CD4-positive, alpha-beta T cell treated with Interleukin-4 for 4 hours (primary cell): ENCODE measurements around the gene GAL3ST1.
"Not testable (repeated sequence)": the region's sequence is repeated elsewhere in the genome, so short reads cannot be mapped to it uniquely, and the experiment has no call there.

Experiments used
- DNase-seq: peaks from one replicate; pipeline ENCODE4 v3.0.0-alpha.2; 2020

The GAL3ST1 gene

GRCh38 chr22:30564045-30564760 lies 10.3 kb downstream of the GAL3ST1 start:
- no peak for DNase-seq

- no peak for DNase-seq
Measured at GRCh38 chr22:30562366-30562765, 12.1 kb downstream of the GAL3ST1 start.

- DNase-seq, result no peak
Measured at GRCh38 chr22:30561402-30562189, 12.9 kb downstream of the GAL3ST1 start.

- DNase-seq, result not testable (repeated sequence)
Measured at GRCh38 chr22:30560643-30561202, 13.7 kb downstream of the GAL3ST1 start.

GRCh38 chr22:30559889-30560288 lies 14.6 kb downstream of the GAL3ST1 start:
- DNase-seq, result no peak

- DNase-seq, result no peak
Measured at GRCh38 chr22:30557243-30557642, 17.2 kb downstream of the GAL3ST1 start.

- no peak for DNase-seq
Measured at GRCh38 chr22:30556388-30556787, 18.1 kb downstream of the GAL3ST1 start.

GRCh38 chr22:30555282-30556210 lies 18.9 kb downstream of the GAL3ST1 start:
- DNase-seq, result no peak

GRCh38 chr22:30553971-30554370 lies 20.5 kb downstream of the GAL3ST1 start:
- no peak for DNase-seq

GRCh38 chr22:30552719-30553118 lies 21.7 kb downstream of the GAL3ST1 start:
- no peak for DNase-seq

GRCh38 chr22:30551813-30552212 lies 22.7 kb downstream of the GAL3ST1 start:
- DNase-seq, result not testable (repeated sequence)

GRCh38 chr22:30547188-30547587 lies 27.3 kb downstream of the GAL3ST1 start:
- DNase-seq, result no peak

- no peak for DNase-seq
Measured at GRCh38 chr22:30546616-30547015, 27.8 kb downstream of the GAL3ST1 start, which contains the start of gene SEC14L6. SEC14L6 (minus strand) TSS chr22:30546741; CDS start chr22:30546682, 59 bp downstream.

GRCh38 chr22:30542811-30543188 lies 31.7 kb downstream of the GAL3ST1 start:
- no peak for DNase-seq

- no peak for DNase-seq
Measured at GRCh38 chr22:30541961-30542810, 32.3 kb downstream of the GAL3ST1 start.

- DNase-seq, result not testable (repeated sequence)
Measured at GRCh38 chr22:30541511-30541910, 33.0 kb downstream of the GAL3ST1 start.

- no peak for DNase-seq
Measured at GRCh38 chr22:30539368-30539767, 35.1 kb downstream of the GAL3ST1 start.

- DNase-seq, result no peak
Measured at GRCh38 chr22:30538280-30538679, 36.2 kb downstream of the GAL3ST1 start.

GRCh38 chr22:30537083-30537731 lies 37.3 kb downstream of the GAL3ST1 start:
- DNase-seq, result no peak

- no peak for DNase-seq
Measured at GRCh38 chr22:30535182-30535581, 39.3 kb downstream of the GAL3ST1 start.
